Common myeloid progenitor, CD34-positive (primary cell): ENCODE measurements around the gene NOD1.

Source experiments
- CTCF ChIA-PET: fragments of 350-600 bp; sonication (Branson Sonifier 250); formaldehyde crosslinking; loops from one replicate; lab custom pipeline; 2021; ENCODE audit warnings: antibody characterized with exemption; lab: Charles Lee
- POLR2A ChIA-PET: fragments of 350-600 bp; sonication (Branson Sonifier 250); formaldehyde crosslinking; loops from one replicate; lab custom pipeline; 2021; ENCODE audit warnings: antibody characterized with exemption; lab: Charles Lee
- DNase-seq, 3 donors: peaks; one replicate each; pipeline versions ENCODE4 v3.0.0 to v3.0.0-alpha.2; 2013
- H3K27ac ChIP-seq, 2 experiments: 1 replicate in 1 of 2; 2 replicates in 1 of 2; pipeline ENCODE4 v1.7.0; 2013; ENCODE audit warnings: inconsistent platforms in 2 of 2, low read length in 2 of 2, mild to moderate bottlenecking in 2 of 2, low read depth in 1 of 2, moderate library complexity in 1 of 2; ENCODE audit not compliant: severe bottlenecking in 2 of 2, insufficient read depth in 1 of 2, poor library complexity in 1 of 2
- H3K27me3 ChIP-seq, 5 experiments: replicated peaks in 2 of 5; 1 replicate in 3 of 5; 2 replicates in 2 of 5; pipeline versions ENCODE4 v1.6.1 to v1.7.0; 2013; ENCODE audit warnings: low read length in 4 of 5, mild to moderate bottlenecking in 2 of 5, moderate library complexity in 2 of 5, inconsistent platforms in 1 of 5; ENCODE audit not compliant: insufficient read depth in 5 of 5, control insufficient read depth in 4 of 5
- H3K36me3 ChIP-seq, 4 experiments: 1 replicate in 2 of 4; 2 replicates in 2 of 4; pipeline versions ENCODE4 v1.6.1 to v1.7.0; 2013; ENCODE audit warnings: low read length in 3 of 4, control low read depth in 1 of 4, mild to moderate bottlenecking in 1 of 4; ENCODE audit not compliant: control insufficient read depth in 4 of 4, insufficient read depth in 4 of 4
- H3K4me1 ChIP-seq, 4 experiments: 1 replicate in 3 of 4; 2 replicates in 1 of 4; pipeline versions ENCODE4 v1.6.1 to v1.7.1; 2013; ENCODE audit warnings: low read length in 3 of 4, mild to moderate bottlenecking in 3 of 4, control low read depth in 1 of 4, inconsistent platforms in 1 of 4, moderate library complexity in 1 of 4; ENCODE audit not compliant: control insufficient read depth in 4 of 4, insufficient read depth in 4 of 4; ENCODE audit errors: control extremely low read depth in 1 of 4
- H3K4me3 ChIP-seq, 7 experiments: 1 replicate in 4 of 7; 2 replicates in 3 of 7; pipeline versions ENCODE4 v1.5.1 to v1.7.0; 2013; ENCODE audit warnings: mild to moderate bottlenecking in 7 of 7, low read length in 6 of 7, moderate library complexity in 6 of 7, inconsistent platforms in 2 of 7, low read depth in 2 of 7, control low read depth in 1 of 7; ENCODE audit not compliant: insufficient read depth in 4 of 7, control insufficient read depth in 1 of 7; ENCODE audit errors: extremely low read depth in 1 of 7
- H3K9me3 ChIP-seq, 5 experiments: 1 replicate in 4 of 5; 2 replicates in 1 of 5; pipeline versions ENCODE4 v1.6.1 to v1.7.1; 2013; ENCODE audit warnings: low read length in 4 of 5, mild to moderate bottlenecking in 2 of 5, inconsistent platforms in 1 of 5, low read depth in 1 of 5, moderate library complexity in 1 of 5; ENCODE audit not compliant: control insufficient read depth in 4 of 5, insufficient read depth in 2 of 5; ENCODE audit errors: control extremely low read depth in 1 of 5
- WGBS: methylation state at CpG from one replicate; pipeline ENCODE4 v1.1.5; 2013; ENCODE audit not compliant: insufficient coverage; 5-methylcytosine and 5-hydroxymethylcytosine counted together

Gene NOD1

GRCh38 chr7:30429156-30429530 is 49.4 kb downstream of the NOD1 start:
- Histone ChIP-seq H3K36me3 (peaks cover 8 to 57% (median 39%) of the 10 kb centered on the region in 4 experiments), H3K9me3 (no peaks in the 10 kb centered on the region), H3K4me1 (peaks cover 11 to 34% (median 25%) of the 10 kb centered on the region in 4 experiments), H3K4me3 (no peak overlapping the region), H3K27me3 (no peaks in the 10 kb centered on the region), H3K27ac (no peak overlapping the region)
- DNase-seq: no peak
- WGBS: 100% methylated on average over 3 of the region's 5 CpGs
- CTCF ChIA-PET: interaction anchor here (1.2 kb wide), 1 partner anchor 113 kb away, joined by 4 read pairs; no protein-coding TSS in a partner anchor
- POLR2A ChIA-PET: no interaction called here

GRCh38 chr7:30428246-30429155 is 50.1 kb downstream of the NOD1 start:
- peak overlapping the region in 1 of 7 experiments; percentile 1 for H3K4me3 ChIP-seq
- ChIA-PET CTCF (interaction anchor here (0.6 to 1.6 kb wide), 3 partner anchors 10 to 145 kb away, joined by 3 to 4 read pairs (median 4); no protein-coding TSS in a partner anchor), POLR2A (no interaction called here)
- H3K27me3 ChIP-seq: no peaks in the 10 kb centered on the region
- peaks cover 7 to 60% (median 40%) of the 10 kb centered on the region in 4 experiments for H3K36me3 ChIP-seq
- H3K4me1 ChIP-seq: peaks cover 11 to 31% (median 25%) of the 10 kb centered on the region in 4 experiments
- WGBS: 88% methylated on average over 4 of the region's 7 CpGs
- H3K27ac ChIP-seq: no peak overlapping the region
- H3K9me3 ChIP-seq: no peaks in the 10 kb centered on the region
- DNase-seq: no peak

GRCh38 chr7:30427296-30428070 is 51.1 kb downstream of the NOD1 start:
- DNase-seq: no peak
- H3K4me3 ChIP-seq: no peak overlapping the region
- H3K27ac ChIP-seq: no peak overlapping the region
- no peaks in the 10 kb centered on the region for H3K27me3 ChIP-seq
- peaks cover 9 to 60% (median 39%) of the 10 kb centered on the region in 4 experiments for H3K36me3 ChIP-seq
- 90% methylated on average over 5 of the region's 6 CpGs for WGBS
- ChIA-PET POLR2A (no interaction called here), CTCF (interaction anchor here (0.9 to 1.6 kb wide), 2 partner anchors 11 to 136 kb away, joined by 3 to 4 read pairs; no protein-coding TSS in a partner anchor)
- H3K9me3 ChIP-seq: no peaks in the 10 kb centered on the region
- H3K4me1 ChIP-seq: peaks cover 9 to 23% (median 18%) of the 10 kb centered on the region in 4 experiments

GRCh38 chr7:30424506-30424905 is 54.1 kb downstream of the NOD1 start:
- H3K27me3 ChIP-seq: no peaks in the 10 kb centered on the region
- no peak for DNase-seq
- peaks cover 0 to 7% (median 4%) of the 10 kb centered on the region in 4 experiments for H3K4me1 ChIP-seq
- CTCF ChIA-PET: interaction anchor here (1.0 kb wide), 1 partner anchor 45 kb away, joined by 3 read pairs; no protein-coding TSS in a partner anchor
- H3K36me3 ChIP-seq: peaks cover 9 to 54% (median 33%) of the 10 kb centered on the region in 4 experiments
- H3K4me3 ChIP-seq: no peak overlapping the region
- no peak overlapping the region for H3K27ac ChIP-seq
- POLR2A ChIA-PET: no interaction called here
- 85% methylated on average over 4 of the region's 5 CpGs for WGBS
- peaks cover 0 to 4% (median 0%) of the 10 kb centered on the region in 5 experiments for H3K9me3 ChIP-seq

- CTCF ChIA-PET: interaction anchor here (1.0 kb wide), 1 partner anchor 45 kb away, joined by 3 read pairs; no protein-coding TSS in a partner anchor
- POLR2A ChIA-PET: no interaction called here
- no peak for DNase-seq
- WGBS: 71% methylated on average over 10 of the region's 14 CpGs
- Histone ChIP-seq H3K36me3 (peaks cover 9 to 49% (median 28%) of the 10 kb centered on the region in 4 experiments), H3K4me3 (no peak overlapping the region), H3K27me3 (no peaks in the 10 kb centered on the region), H3K4me1 (peaks cover 0 to 6% (median 2%) of the 10 kb centered on the region in 4 experiments), H3K27ac (no peak overlapping the region), H3K9me3 (peaks cover 0 to 4% (median 0%) of the 10 kb centered on the region in 5 experiments)
These were observed 54.6 kb downstream of the NOD1 start for GRCh38 chr7:30423788-30424505.

GRCh38 chr7:30422922-30423321 is 55.7 kb downstream of the NOD1 start:
- Histone ChIP-seq H3K9me3 (peaks cover 0 to 4% (median 0%) of the 10 kb centered on the region in 5 experiments), H3K27ac (no peak overlapping the region), H3K4me1 (peaks cover 0 to 6% (median 1%) of the 10 kb centered on the region in 4 experiments), H3K4me3 (no peak overlapping the region), H3K36me3 (peaks cover 9 to 40% (median 25%) of the 10 kb centered on the region in 4 experiments), H3K27me3 (no peaks in the 10 kb centered on the region)
- ChIA-PET POLR2A (no interaction called here), CTCF (interaction anchor here (0.7 kb wide), 1 partner anchor 148 kb away, joined by 4 read pairs; no protein-coding TSS in a partner anchor)
- WGBS: 97% methylated on average over 3 of the region's 6 CpGs
- no peak for DNase-seq
